ENCODE results near the gene SOX13. TPM values are rescaled to one million over a fixed set of nuclear protein-coding genes. Genes with fewer than 3 reads are reported as not detected.

Gene SOX13
- 3.3 and 5.1 TPM in 2 replicates for total RNA-seq (ENCODE audit: low replicate concordance)

GRCh38 chr1:204072931-204073836 lies at the start of gene SOX13:
Gene SOX13 (plus strand): TSS chr1:204073115. CDS start chr1:204112916, 39,801 bp downstream.
- DNase-seq (ENCODE audit: low read depth), result peak; percentile 90
- peak; percentile 44 for TF ChIP-seq CTCF (IDR thresholded peaks at IDR 0.05; ENCODE audit: insufficient read depth, low read length)
- H3K4me3 ChIP-seq (ENCODE audit: low read depth, low read length), result peak within 1 kb of the TSS; percentile 94

DNA sequence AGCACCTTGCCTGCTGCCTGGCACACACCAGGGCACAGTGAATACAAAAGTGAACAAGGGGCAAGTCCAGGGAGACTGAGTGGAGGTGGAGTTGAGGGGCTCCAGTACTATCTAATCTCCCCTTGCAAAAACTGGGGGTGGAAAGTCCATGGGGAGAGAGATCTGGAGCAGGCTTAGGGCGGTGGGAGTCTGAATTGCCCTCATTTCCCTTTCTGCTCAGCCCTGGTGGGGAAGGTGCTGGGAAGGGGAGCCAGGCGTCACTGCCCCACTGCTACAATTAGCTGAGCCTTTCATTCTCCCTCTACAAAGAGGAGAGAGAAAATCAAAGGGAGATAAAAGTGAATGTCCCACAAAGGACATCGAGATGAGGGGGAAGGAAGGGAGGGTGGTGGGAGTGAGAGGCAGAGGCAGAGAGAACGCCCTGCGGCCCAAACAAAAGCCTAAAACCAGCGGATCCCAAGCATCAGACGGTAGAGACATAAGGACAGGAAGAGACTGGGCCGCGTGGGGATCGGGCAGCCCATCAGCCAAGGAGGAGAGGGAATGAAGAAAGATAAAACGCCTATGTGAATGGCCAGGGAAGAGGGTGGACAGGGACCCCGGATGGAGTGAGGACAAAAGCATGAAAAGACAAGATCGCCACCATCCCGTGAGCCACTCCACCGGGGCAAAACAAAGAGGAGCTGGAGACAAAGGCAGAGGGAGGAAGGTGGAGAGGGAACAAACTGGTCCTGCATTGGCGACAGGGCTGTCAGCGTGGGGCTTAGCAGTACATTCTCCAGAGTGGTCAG lies 46.8 kb upstream of the SOX13 start:
- TF ChIP-seq CTCF (IDR thresholded peaks at IDR 0.05; ENCODE audit: insufficient read depth, low read length), result no peak
- no peak for DNase-seq (ENCODE audit: low read depth)
- no peak overlapping the region for H3K4me3 ChIP-seq (ENCODE audit: low read depth, low read length)

GRCh38 chr1:204027446-204027845 lies 45.5 kb upstream of the SOX13 start:
- no peak for TF ChIP-seq CTCF (IDR thresholded peaks at IDR 0.05; ENCODE audit: insufficient read depth, low read length)
- no peak for DNase-seq (ENCODE audit: low read depth)
- no peak overlapping the region for H3K4me3 ChIP-seq (ENCODE audit: low read depth, low read length)

DNA sequence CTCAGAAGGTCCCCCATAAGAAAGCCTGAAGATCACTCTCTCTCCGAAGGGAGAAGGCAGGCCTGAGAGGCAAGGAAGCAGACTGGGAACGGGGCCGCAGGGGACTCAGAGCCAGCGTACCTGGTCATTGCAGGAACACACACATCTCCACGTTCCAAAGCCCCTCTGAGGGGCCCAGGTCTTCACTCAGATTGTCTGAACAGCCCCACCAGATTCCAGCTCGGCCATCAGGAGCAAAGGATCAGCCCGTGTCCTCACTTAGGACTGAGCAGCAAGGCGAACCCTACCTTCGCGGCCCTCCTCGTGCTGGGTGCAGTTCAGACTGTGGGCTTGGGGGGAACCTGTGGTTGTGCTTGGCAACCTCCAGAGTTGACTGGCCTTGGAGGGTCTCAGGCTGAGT lies 43.9 kb upstream of the SOX13 start:
- no peak for DNase-seq (ENCODE audit: low read depth)
- no peak for TF ChIP-seq CTCF (IDR thresholded peaks at IDR 0.05; ENCODE audit: insufficient read depth, low read length)
- no peak overlapping the region for H3K4me3 ChIP-seq (ENCODE audit: low read depth, low read length)

- DNase-seq (ENCODE audit: low read depth), result no peak
- H3K4me3 ChIP-seq (ENCODE audit: low read depth, low read length), result no peak overlapping the region
- no peak for TF ChIP-seq CTCF (IDR thresholded peaks at IDR 0.05; ENCODE audit: insufficient read depth, low read length)
Measured at GRCh38 chr1:204031098-204031710, 41.7 kb upstream of the SOX13 start.

DNA sequence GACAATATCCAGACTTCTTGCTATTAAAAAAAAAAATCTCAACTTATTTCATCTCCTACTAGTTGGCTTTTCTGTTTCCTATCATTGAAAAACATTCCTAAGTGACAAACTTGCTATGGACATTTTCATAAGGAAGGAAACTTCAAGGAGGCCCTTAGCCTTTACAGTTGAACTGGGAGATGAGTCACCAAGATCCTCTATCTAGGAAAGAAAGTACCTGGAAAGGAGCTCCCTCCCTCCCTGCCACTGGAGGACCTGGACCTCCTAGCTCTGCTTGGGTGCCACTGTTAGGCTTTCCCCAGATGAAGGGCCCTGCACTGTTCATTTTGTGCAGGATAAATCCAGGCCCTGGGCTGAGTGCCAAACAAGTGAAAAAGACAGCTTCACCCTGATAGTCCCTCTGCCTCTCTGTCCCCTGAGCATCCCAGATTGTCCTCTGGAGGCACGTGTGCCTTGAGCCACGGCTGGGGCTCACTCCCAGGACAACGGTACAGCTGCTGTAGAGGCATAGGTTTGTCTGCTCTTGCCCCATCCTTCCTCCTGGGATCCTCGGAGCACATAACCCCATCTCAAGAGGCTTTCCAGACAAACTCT lies 40.2 kb upstream of the SOX13 start:
- peak; percentile 16 for DNase-seq (ENCODE audit: low read depth)
- TF ChIP-seq CTCF (IDR thresholded peaks at IDR 0.05; ENCODE audit: insufficient read depth, low read length), result no peak

More for the DNA sequence above, 40.2 kb upstream of the SOX13 start:
- no peak overlapping the region for H3K4me3 ChIP-seq (ENCODE audit: low read depth, low read length)
